GM12892 (cell line): Measurements from ENCODE around the gene IL1RAPL2.

ENCODE experiments used
- POLR2AphosphoS5 ChIP-seq: IDR thresholded peaks from 2 replicates; pipeline ENCODE4 v1.6.1; 2011; ENCODE audit warnings: low read depth, low read length, control low read depth
- TAF1 ChIP-seq: IDR thresholded peaks from 2 replicates; pipeline ENCODE4 v1.6.1; 2011; ENCODE audit warnings: low read depth, mild to moderate bottlenecking, control low read depth, low read length, borderline replicate concordance

DNA sequence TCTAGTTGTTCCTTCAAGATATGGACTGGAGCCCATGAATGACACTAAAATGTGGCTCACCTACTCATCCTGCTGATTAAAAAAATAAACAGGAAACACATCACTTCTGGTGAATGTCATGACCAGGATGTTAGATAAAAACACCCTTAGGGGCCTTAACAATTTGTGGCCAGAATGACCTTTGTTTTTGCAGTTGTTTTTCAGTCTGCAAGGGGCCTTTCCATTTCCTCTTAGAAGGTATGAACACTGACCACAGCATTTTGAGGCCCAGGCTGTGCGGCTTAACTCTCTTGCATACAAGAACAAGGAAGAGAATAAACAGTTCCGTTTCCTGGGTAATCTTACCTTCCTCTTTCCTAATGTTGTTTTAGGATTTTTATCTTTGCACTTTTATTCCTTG lies 113.2 kb downstream of the IL1RAPL2 start:
- TF ChIP-seq POLR2AphosphoS5 (no peak), TAF1 (no peak)
